ENCODE measurements around the gene SORCS3. TPM values are rescaled to one million over a fixed set of nuclear protein-coding genes. Genes with fewer than 3 reads are reported as not detected.
"Not testable (repeated sequence)": the region's sequence is repeated elsewhere in the genome, so short reads cannot be mapped to it uniquely, and the experiment has no call there.

The SORCS3 gene
- total and polyA plus RNA-seq, 10 of the 15 experiments (the other 5 are each of a cell fraction or from before 2014, with no cell fraction given), result 0.01 to 0.04 (median 0.02) TPM; not detected in 7

DNA sequence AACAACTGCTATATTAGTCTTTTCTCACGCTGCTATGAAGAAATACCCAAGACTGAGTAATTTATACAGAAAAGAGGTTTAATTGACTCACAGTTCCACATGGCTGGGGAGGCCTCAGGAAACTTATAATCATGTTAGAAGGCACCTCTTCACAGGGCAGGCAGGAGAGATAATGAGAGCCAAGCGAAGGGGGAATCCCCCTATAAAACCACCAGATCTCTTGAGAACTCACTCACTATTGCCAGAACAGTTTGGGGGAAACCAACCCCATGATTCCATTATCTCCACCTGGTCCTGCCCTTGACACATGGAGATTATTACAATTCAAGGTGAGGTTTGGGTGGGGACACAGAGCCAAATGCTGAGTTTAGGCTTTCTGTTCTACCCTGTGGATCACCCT is 89.5 kb downstream of the SORCS3 start:
- H3K27ac ChIP-seq (ENCODE audit: control insufficient read depth, insufficient read depth); H3K79me2 ChIP-seq (ENCODE audit: control insufficient read depth, insufficient read depth, low read length); CTCF ChIA-PET; ATAC-seq; H3K4me1 ChIP-seq (ENCODE audit: control insufficient read depth, insufficient read depth, low read length); H3K9ac ChIP-seq (ENCODE audit: control insufficient read depth, insufficient read depth, low read length); POLR2A ChIA-PET; H3K27me3 ChIP-seq (replicated peaks in 1 of 2; ENCODE audit: control insufficient read depth in 2 of 2, insufficient read depth in 2 of 2, low read length in 1 of 2); SMC1A ChIA-PET (ENCODE audit: uncharacterized antibody, unreplicated experiment); RAD21 ChIA-PET (ENCODE audit: unreplicated experiment); intact Hi-C loops (cut with micrococcal nuclease; ENCODE audit: unreplicated experiment); in situ Hi-C loops (cut with MboI); H3K36me3 ChIP-seq (ENCODE audit: control insufficient read depth in 2 of 2, insufficient read depth in 2 of 2, low read length in 1 of 2); H2AFZ ChIP-seq (ENCODE audit: control insufficient read depth, low read depth, low read length); H3K4me2 ChIP-seq (ENCODE audit: control insufficient read depth, insufficient read depth); FAIRE-seq; H3K4me3 ChIP-seq; DNase-seq (ENCODE audit: low read depth, low spot score); H3K9me3 ChIP-seq (replicated peaks; ENCODE audit: control insufficient read depth, insufficient read depth, low read length); BruUV-seq (replicated peaks); H4K20me1 ChIP-seq (ENCODE audit: control insufficient read depth, insufficient read depth): not testable (repeated sequence)
- WGBS (ENCODE audit: insufficient coverage, insufficient replicate concordance, low lambda C conversion rate, missing lambda C conversion rate), result 4% methylated on average over 2 of the region's 2 CpGs

DNA sequence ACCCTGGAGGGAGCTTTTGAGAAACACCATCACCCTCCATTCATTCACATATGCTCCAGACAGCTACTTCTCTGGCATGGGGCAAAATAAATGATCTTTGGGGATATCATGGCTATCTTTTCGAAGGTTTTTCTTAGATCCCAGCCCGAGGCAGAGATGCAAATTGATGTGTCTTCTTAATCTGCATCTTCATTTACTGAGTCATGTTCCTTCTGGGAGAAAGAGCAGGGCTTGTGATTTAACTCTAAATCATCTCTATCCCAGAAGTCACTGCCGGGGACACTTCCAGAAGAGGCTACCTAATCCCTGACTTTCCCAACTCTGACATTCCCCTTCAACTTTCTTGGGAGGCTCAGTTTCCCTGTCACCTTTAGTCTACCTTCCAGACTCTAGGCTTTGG is 90.1 kb downstream of the SORCS3 start:
- no peak overlapping the region for H3K4me3 ChIP-seq
- no peaks in the 10 kb centered on the region for H3K4me1 ChIP-seq (ENCODE audit: control insufficient read depth, insufficient read depth, low read length)
- SMC1A ChIA-PET (ENCODE audit: uncharacterized antibody, unreplicated experiment), result no interaction called here
- 4% methylated on average over 3 of the region's 3 CpGs for WGBS (ENCODE audit: insufficient coverage, insufficient replicate concordance, low lambda C conversion rate, missing lambda C conversion rate)
- DNase-seq (ENCODE audit: low read depth, low spot score) (no peak), ATAC-seq (no peak), FAIRE-seq (no peak)
- H4K20me1 ChIP-seq (ENCODE audit: control insufficient read depth, insufficient read depth), result no peaks in the 10 kb centered on the region
- BruUV-seq (replicated peaks), result no TSS peak
- POLR2A ChIA-PET, result no interaction called here
- CTCF ChIA-PET, result no interaction called here
- no peak overlapping the region for H3K4me2 ChIP-seq (ENCODE audit: control insufficient read depth, insufficient read depth)
- RAD21 ChIA-PET (ENCODE audit: unreplicated experiment), result no interaction called here
- in situ Hi-C loops (cut with MboI), result no loop called here
- no peaks in the 10 kb centered on the region for H3K36me3 ChIP-seq (ENCODE audit: control insufficient read depth in 2 of 2, insufficient read depth in 2 of 2, low read length in 1 of 2)
- H3K79me2 ChIP-seq (ENCODE audit: control insufficient read depth, insufficient read depth, low read length), result no peaks in the 10 kb centered on the region
- H2AFZ ChIP-seq (ENCODE audit: control insufficient read depth, low read depth, low read length), result no peak overlapping the region
- no peaks in the 10 kb centered on the region; a peak in 2 of 4 replicates for H3K27me3 ChIP-seq (replicated peaks in 1 of 2; ENCODE audit: control insufficient read depth in 2 of 2, insufficient read depth in 2 of 2, low read length in 1 of 2)
- no peaks in the 10 kb centered on the region for H3K9me3 ChIP-seq (replicated peaks; ENCODE audit: control insufficient read depth, insufficient read depth, low read length)
- H3K9ac ChIP-seq (ENCODE audit: control insufficient read depth, insufficient read depth, low read length), result no peak overlapping the region
- intact Hi-C loops (cut with micrococcal nuclease; ENCODE audit: unreplicated experiment), result no loop called here
- H3K27ac ChIP-seq (ENCODE audit: control insufficient read depth, insufficient read depth), result no peak overlapping the region
- TF ChIP-seq IKZF2 (IDR thresholded peaks at IDR 0.05), result no peak
- TF ChIP-seq, protein P1, sequence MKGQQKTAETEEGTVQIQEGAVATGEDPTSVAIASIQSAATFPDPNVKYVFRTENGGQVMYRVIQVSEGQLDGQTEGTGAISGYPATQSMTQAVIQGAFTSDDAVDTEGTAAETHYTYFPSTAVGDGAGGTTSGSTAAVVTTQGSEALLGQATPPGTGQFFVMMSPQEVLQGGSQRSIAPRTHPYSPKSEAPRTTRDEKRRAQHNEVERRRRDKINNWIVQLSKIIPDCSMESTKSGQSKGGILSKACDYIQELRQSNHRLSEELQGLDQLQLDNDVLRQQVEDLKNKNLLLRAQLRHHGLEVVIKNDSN (IDR thresholded peaks at IDR 0.05; ENCODE audit: borderline replicate concordance, extremely low read length, insufficient read depth, low read depth, low read length), result no peak
- TF ChIP-seq FOXK2 (IDR thresholded peaks at IDR 0.05), result no peak
- TF ChIP-seq SP1 (IDR thresholded peaks at IDR 0.05; ENCODE audit: low read depth, low read length), result no peak
- TF ChIP-seq HDAC6 (IDR thresholded peaks at IDR 0.05; ENCODE audit: unreplicated experiment), result no peak
- TF ChIP-seq ZNF622 (IDR thresholded peaks at IDR 0.05), result no peak
- no peak for TF ChIP-seq SPI1 (IDR thresholded peaks at IDR 0.05; ENCODE audit: borderline replicate concordance, insufficient read depth, low read depth, low read length)
- TF ChIP-seq, protein P2, sequence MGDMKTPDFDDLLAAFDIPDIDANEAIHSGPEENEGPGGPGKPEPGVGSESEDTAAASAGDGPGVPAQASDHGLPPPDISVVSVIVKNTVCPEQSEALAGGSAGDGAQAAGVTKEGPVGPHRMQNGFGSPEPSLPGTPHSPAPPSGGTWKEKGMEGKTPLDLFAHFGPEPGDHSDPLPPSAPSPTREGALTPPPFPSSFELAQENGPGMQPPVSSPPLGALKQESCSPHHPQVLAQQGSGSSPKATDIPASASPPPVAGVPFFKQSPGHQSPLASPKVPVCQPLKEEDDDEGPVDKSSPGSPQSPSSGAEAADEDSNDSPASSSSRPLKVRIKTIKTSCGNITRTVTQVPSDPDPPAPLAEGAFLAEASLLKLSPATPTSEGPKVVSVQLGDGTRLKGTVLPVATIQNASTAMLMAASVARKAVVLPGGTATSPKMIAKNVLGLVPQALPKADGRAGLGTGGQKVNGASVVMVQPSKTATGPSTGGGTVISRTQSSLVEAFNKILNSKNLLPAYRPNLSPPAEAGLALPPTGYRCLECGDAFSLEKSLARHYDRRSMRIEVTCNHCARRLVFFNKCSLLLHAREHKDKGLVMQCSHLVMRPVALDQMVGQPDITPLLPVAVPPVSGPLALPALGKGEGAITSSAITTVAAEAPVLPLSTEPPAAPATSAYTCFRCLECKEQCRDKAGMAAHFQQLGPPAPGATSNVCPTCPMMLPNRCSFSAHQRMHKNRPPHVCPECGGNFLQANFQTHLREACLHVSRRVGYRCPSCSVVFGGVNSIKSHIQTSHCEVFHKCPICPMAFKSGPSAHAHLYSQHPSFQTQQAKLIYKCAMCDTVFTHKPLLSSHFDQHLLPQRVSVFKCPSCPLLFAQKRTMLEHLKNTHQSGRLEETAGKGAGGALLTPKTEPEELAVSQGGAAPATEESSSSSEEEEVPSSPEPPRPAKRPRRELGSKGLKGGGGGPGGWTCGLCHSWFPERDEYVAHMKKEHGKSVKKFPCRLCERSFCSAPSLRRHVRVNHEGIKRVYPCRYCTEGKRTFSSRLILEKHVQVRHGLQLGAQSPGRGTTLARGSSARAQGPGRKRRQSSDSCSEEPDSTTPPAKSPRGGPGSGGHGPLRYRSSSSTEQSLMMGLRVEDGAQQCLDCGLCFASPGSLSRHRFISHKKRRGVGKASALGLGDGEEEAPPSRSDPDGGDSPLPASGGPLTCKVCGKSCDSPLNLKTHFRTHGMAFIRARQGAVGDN (IDR thresholded peaks at IDR 0.05), result no peak
- TF ChIP-seq, protein P3, sequence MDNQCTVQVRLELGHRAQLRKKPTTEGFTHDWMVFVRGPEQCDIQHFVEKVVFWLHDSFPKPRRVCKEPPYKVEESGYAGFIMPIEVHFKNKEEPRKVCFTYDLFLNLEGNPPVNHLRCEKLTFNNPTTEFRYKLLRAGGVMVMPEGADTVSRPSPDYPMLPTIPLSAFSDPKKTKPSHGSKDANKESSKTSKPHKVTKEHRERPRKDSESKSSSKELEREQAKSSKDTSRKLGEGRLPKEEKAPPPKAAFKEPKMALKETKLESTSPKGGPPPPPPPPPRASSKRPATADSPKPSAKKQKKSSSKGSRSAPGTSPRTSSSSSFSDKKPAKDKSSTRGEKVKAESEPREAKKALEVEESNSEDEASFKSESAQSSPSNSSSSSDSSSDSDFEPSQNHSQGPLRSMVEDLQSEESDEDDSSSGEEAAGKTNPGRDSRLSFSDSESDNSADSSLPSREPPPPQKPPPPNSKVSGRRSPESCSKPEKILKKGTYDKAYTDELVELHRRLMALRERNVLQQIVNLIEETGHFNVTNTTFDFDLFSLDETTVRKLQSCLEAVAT (IDR thresholded peaks at IDR 0.05), result no peak

Data from GM12878 (cell line).